ENCODE data around the gene PHETA1.

- TF ChIP-seq POLR2AphosphoS5 (IDR thresholded peaks at IDR 0.05; ENCODE audit: low read depth) (no peak), CTCF (conservative IDR thresholded peaks at IDR 0.05; ENCODE audit: low read depth in 2 of 2) (no peak), JUNB (IDR thresholded peaks at IDR 0.05; ENCODE audit: unreplicated experiment) (no peak), NANOG (IDR thresholded peaks at IDR 0.05; ENCODE audit: borderline replicate concordance) (no peak), EZH2 (IDR thresholded peaks at IDR 0.05; ENCODE audit: low read depth, unreplicated experiment) (no peak)
- TF ChIP-seq, protein P1, sequence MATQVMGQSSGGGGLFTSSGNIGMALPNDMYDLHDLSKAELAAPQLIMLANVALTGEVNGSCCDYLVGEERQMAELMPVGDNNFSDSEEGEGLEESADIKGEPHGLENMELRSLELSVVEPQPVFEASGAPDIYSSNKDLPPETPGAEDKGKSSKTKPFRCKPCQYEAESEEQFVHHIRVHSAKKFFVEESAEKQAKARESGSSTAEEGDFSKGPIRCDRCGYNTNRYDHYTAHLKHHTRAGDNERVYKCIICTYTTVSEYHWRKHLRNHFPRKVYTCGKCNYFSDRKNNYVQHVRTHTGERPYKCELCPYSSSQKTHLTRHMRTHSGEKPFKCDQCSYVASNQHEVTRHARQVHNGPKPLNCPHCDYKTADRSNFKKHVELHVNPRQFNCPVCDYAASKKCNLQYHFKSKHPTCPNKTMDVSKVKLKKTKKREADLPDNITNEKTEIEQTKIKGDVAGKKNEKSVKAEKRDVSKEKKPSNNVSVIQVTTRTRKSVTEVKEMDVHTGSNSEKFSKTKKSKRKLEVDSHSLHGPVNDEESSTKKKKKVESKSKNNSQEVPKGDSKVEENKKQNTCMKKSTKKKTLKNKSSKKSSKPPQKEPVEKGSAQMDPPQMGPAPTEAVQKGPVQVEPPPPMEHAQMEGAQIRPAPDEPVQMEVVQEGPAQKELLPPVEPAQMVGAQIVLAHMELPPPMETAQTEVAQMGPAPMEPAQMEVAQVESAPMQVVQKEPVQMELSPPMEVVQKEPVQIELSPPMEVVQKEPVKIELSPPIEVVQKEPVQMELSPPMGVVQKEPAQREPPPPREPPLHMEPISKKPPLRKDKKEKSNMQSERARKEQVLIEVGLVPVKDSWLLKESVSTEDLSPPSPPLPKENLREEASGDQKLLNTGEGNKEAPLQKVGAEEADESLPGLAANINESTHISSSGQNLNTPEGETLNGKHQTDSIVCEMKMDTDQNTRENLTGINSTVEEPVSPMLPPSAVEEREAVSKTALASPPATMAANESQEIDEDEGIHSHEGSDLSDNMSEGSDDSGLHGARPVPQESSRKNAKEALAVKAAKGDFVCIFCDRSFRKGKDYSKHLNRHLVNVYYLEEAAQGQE (IDR thresholded peaks at IDR 0.05; ENCODE audit: unreplicated experiment), result no peak
These were observed 53.8 kb downstream of the PHETA1 start for GRCh38 chr12:111314953-111315539.

All from GM23338 (cell line).